HEK293T (cell line): ENCODE results near the gene LTA4H.

Experiments used
- CTBP1 ChIP-seq: fragments of 450-650 bp; IDR thresholded peaks from 2 replicates; pipeline ENCODE4 v1.6.1; 2016; ENCODE audit warnings: borderline replicate concordance
- SUZ12 ChIP-seq: fragments of 450-650 bp; IDR thresholded peaks from 2 replicates; pipeline ENCODE4 v1.6.1; 2016; ENCODE audit warnings: mild to moderate bottlenecking

GRCh38 chr12:96044017-96044942, 8.9 kb upstream of the LTA4H start:
- no peak for TF ChIP-seq CTBP1
- no peak for TF ChIP-seq SUZ12
